Ishikawa (cell line): Measurements from ENCODE around the gene PLXNA4.

ENCODE experiments used
- CEBPB ChIP-seq: IDR thresholded peaks from 2 replicates; pipeline ENCODE4 v1.6.1; 2012
- CREB1 ChIP-seq: IDR thresholded peaks from 2 replicates; pipeline ENCODE4 v1.6.1; 2012; ENCODE audit warnings: low read depth
- EGR1 ChIP-seq: IDR thresholded peaks from 2 replicates; pipeline ENCODE4 v1.6.1; 2012
- EP300 ChIP-seq: IDR thresholded peaks from 2 replicates; pipeline ENCODE4 v1.6.1; 2012; ENCODE audit warnings: borderline replicate concordance
- FOXM1 ChIP-seq: IDR thresholded peaks from 2 replicates; pipeline ENCODE4 v1.6.1; 2012; ENCODE audit warnings: low read depth, borderline replicate concordance
- NFIC ChIP-seq: IDR thresholded peaks from 2 replicates; pipeline ENCODE4 v1.6.1; 2012
- RAD21 ChIP-seq: IDR thresholded peaks from 2 replicates; pipeline ENCODE4 v1.6.1; 2012; ENCODE audit warnings: low read depth
- TAF1 ChIP-seq: IDR thresholded peaks from 2 replicates; pipeline ENCODE4 v1.6.1; 2012; ENCODE audit warnings: low read depth, mild to moderate bottlenecking
- TCF12 ChIP-seq: IDR thresholded peaks from 2 replicates; pipeline ENCODE4 v1.6.1; 2012; ENCODE audit warnings: low read depth
- TEAD4 ChIP-seq: IDR thresholded peaks from 2 replicates; pipeline ENCODE4 v1.6.1; 2012
- YY1 ChIP-seq: IDR thresholded peaks from 2 replicates; pipeline ENCODE4 v1.6.1; 2012; ENCODE audit warnings: low read depth
- ZBTB7A ChIP-seq: IDR thresholded peaks from 2 replicates; pipeline ENCODE4 v1.6.1; 2012; ENCODE audit warnings: low read depth
- TF ChIP-seq, protein P1 (sequence below): IDR thresholded peaks from 2 replicates; pipeline ENCODE4 v1.6.1; 2012
- TF ChIP-seq, protein P2 (sequence below): IDR thresholded peaks from 2 replicates; pipeline ENCODE4 v1.6.1; 2012
- TF ChIP-seq, protein P3 (sequence below): IDR thresholded peaks from 2 replicates; pipeline ENCODE4 v1.6.1; 2012; ENCODE audit warnings: low read depth, mild to moderate bottlenecking

The PLXNA4 gene

DNA sequence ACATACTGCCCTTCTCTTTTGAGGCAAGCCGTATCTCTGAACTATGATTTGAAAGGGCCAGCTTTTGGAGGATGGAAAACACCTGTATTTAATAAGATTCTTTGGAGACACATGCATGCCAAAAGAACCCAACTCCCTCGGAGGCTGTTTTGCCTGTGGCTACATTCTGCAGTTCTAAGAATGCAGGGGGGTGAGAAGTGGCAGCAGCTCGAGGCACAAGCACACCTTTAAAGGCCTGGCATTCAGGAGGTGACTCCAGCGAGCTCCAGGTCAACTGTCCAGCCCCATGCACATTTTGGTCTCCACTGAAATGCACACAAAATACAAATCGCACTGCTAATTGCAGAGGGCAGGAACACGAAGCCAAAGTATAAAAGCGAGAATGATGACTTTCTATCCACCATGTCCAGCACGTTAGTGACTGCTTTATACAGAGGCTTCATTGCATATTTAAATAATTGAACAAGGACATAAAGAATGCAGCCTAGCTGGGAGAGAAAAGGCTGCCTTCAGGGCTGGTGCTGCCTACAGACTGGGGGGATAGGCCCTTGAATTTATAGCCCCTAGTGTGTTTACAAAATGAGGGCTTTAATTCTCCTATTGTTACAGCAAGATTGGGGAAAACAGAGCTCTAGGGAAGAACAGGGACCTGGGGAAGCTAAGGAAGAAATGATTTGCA, 359.3 kb downstream of the PLXNA4 start:
- TF ChIP-seq EP300, result no peak
- TF ChIP-seq, protein P1, sequence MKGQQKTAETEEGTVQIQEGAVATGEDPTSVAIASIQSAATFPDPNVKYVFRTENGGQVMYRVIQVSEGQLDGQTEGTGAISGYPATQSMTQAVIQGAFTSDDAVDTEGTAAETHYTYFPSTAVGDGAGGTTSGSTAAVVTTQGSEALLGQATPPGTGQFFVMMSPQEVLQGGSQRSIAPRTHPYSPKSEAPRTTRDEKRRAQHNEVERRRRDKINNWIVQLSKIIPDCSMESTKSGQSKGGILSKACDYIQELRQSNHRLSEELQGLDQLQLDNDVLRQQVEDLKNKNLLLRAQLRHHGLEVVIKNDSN, result no peak
- no peak for TF ChIP-seq TEAD4
- no peak for TF ChIP-seq YY1
- no peak for TF ChIP-seq TCF12
- no peak for TF ChIP-seq CREB1
- no peak for TF ChIP-seq CEBPB
- no peak for TF ChIP-seq RAD21
- no peak for TF ChIP-seq NFIC
- no peak for TF ChIP-seq ZBTB7A
- TF ChIP-seq TAF1, result no peak
- TF ChIP-seq, protein P2, sequence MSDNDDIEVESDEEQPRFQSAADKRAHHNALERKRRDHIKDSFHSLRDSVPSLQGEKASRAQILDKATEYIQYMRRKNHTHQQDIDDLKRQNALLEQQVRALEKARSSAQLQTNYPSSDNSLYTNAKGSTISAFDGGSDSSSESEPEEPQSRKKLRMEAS, result no peak
- TF ChIP-seq, protein P3, sequence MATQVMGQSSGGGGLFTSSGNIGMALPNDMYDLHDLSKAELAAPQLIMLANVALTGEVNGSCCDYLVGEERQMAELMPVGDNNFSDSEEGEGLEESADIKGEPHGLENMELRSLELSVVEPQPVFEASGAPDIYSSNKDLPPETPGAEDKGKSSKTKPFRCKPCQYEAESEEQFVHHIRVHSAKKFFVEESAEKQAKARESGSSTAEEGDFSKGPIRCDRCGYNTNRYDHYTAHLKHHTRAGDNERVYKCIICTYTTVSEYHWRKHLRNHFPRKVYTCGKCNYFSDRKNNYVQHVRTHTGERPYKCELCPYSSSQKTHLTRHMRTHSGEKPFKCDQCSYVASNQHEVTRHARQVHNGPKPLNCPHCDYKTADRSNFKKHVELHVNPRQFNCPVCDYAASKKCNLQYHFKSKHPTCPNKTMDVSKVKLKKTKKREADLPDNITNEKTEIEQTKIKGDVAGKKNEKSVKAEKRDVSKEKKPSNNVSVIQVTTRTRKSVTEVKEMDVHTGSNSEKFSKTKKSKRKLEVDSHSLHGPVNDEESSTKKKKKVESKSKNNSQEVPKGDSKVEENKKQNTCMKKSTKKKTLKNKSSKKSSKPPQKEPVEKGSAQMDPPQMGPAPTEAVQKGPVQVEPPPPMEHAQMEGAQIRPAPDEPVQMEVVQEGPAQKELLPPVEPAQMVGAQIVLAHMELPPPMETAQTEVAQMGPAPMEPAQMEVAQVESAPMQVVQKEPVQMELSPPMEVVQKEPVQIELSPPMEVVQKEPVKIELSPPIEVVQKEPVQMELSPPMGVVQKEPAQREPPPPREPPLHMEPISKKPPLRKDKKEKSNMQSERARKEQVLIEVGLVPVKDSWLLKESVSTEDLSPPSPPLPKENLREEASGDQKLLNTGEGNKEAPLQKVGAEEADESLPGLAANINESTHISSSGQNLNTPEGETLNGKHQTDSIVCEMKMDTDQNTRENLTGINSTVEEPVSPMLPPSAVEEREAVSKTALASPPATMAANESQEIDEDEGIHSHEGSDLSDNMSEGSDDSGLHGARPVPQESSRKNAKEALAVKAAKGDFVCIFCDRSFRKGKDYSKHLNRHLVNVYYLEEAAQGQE, result no peak
- TF ChIP-seq EGR1, result no peak
- TF ChIP-seq FOXM1, result no peak

DNA sequence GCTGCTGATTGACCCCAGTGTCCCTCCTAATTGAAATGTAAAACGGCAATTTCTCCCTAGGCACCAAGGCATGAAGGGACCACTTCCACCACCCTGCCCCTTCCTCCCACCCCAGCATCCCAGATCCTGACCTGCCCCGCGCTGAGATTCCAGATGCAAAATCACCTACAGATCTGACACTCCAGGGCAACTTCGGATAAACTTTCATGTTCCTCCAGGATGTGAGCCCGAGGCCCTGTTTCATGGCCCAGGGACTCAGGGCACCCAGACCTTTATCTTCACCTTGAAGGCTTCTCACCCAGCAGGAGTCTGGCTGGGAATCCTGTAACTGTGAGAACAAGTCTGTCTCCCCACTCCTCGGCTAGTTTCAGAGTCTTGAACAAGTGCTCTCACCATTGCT, 361.8 kb downstream of the PLXNA4 start:
- TF ChIP-seq NFIC, result no peak
- TF ChIP-seq, protein P1, result no peak
- TF ChIP-seq, protein P2, result no peak
- no peak for TF ChIP-seq RAD21
- TF ChIP-seq ZBTB7A, result no peak
- no peak for TF ChIP-seq YY1
- TF ChIP-seq CEBPB, result no peak
- no peak for TF ChIP-seq TEAD4
- TF ChIP-seq, protein P3, result no peak
- TF ChIP-seq CREB1, result no peak
- no peak for TF ChIP-seq EGR1
- no peak for TF ChIP-seq FOXM1
- TF ChIP-seq TCF12, result no peak
- no peak for TF ChIP-seq EP300
- no peak for TF ChIP-seq TAF1

DNA sequence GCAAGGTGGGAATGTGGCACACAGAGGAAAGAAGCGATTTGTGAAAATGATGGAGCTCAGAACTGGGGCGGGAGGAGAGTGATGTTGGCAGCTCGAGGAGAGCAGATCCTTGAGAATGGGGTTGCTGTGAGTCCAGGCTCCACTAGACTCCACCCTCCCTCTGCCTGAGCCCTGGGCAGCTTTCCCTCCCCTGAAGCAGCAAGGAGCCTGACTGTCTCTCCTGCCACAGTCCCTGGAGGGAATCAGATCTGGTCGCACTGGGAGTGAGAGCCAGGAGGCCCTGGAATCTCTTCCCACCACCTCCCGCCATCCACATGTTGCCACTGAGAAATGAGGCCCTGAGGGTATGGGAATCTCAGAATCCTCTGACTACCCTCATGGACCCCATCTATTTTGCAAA, 362.7 kb downstream of the PLXNA4 start:
- TF ChIP-seq EGR1, result no peak
- TF ChIP-seq, protein P1, result no peak
- TF ChIP-seq ZBTB7A, result no peak

DNA sequence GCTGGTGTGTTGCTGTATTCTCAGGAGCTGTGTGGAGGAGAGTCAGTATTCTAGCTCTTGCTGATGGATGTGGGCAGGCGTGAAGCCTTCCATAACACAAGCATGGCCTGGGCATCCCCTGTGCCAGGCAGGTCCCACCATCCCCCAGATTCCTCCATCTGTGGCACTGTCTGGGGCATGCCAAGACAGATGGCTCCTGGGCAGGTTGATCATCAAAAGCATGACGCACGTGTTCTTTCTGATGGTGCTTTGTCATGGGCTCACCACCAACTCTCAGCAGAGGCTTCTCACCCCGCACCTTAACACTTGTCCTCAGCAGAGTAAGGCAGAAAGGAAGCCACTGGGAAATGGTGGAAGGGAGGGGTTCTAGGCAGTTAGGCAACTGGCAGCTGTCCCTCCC, 364.3 kb downstream of the PLXNA4 start:
- TF ChIP-seq, protein P3, result no peak

DNA sequence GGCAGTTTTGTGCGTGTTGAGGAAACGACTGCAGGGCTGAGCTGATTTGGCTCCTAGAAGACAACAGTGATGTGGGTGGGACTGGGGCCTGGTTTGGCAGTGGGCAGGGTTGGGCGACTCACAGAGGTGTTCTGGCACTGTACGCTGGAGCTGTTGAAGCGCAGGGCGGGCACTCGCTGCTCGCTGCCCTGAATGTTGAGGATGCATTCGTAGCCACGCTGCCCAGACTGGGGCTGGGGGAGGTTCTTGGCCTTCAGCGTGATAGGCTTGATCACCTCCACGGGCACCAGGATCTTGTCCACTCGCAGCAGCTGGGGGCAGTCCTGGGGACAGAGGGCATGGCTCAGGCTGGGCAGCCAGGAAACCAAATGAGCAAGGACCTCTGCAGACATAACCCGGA, 365.4 kb downstream of the PLXNA4 start:
- no peak for TF ChIP-seq TCF12
- no peak for TF ChIP-seq CEBPB
- no peak for TF ChIP-seq NFIC
- TF ChIP-seq, protein P1, result no peak
- no peak for TF ChIP-seq EGR1
- no peak for TF ChIP-seq RAD21
- TF ChIP-seq, protein P2, result no peak
- TF ChIP-seq EP300, result no peak
- TF ChIP-seq, protein P3, result no peak
- no peak for TF ChIP-seq TAF1
- no peak for TF ChIP-seq YY1
- TF ChIP-seq TEAD4, result no peak
- TF ChIP-seq CREB1, result no peak
- no peak for TF ChIP-seq ZBTB7A
- TF ChIP-seq FOXM1, result no peak
